ENCODE results near the gene EMC9.

EMC9 gene

DNA sequence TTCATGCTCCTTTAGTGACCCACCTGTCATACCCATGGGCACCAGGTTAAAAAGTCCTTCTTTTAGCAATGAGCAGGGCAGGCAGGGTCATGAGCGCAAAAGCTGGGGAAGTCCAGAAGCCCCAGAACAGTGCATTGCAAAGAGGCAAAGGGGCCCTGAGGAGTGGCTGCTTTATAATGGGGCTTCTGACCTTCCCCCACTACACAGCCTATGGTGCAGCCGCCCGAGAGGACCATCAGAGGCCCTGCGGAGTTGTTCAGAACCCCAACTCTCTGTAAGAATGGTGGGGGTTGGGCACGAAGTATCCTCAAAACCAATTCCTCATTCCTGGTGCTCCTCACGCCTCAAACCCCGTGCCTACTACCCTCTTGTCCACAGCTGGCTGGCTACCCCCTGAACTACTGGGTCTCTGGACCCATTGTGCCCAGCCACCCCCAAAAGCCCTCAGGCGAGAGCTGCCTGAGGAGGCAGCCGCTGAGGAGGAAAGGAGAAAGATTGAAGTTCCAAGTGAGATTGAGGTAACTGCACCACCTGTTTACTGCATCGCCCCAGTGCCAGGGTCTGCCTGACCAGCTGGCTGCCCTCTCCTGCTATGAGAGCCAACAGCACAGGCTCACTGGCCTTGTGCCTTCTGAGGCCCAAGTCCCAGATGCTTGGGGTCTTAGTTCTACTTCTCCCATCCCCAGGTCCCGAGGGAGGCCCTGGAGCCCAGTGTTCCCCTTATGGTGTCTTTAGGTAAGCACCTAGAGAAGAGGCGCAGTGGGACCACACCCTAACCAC lies 37.2 kb upstream of the EMC9 start:
- H3K23ac ChIP-seq (ENCODE audit: low read length) = no peak overlapping the region
- no peak overlapping the region for H4K5ac ChIP-seq (ENCODE audit: low read length)
- H2BK5ac ChIP-seq (ENCODE audit: low read length) = no peak overlapping the region
- no peaks in the 10 kb centered on the region for H3K27me3 ChIP-seq (ENCODE audit: insufficient read depth, low read length, poor library complexity)
- no peak overlapping the region for H2BK120ac ChIP-seq (ENCODE audit: low read depth, low read length)
- no peak overlapping the region for H3K27ac ChIP-seq (ENCODE audit: low read depth, low read length)
- H3K36me3 ChIP-seq (ENCODE audit: control insufficient read depth, insufficient read depth, low read length) = peaks cover 12% of the 10 kb centered on the region
- no peak overlapping the region for H3K18ac ChIP-seq (ENCODE audit: low read length)
- H3K4me2 ChIP-seq (ENCODE audit: low read length) = no peak overlapping the region
- no peak overlapping the region for H2BK15ac ChIP-seq (replicated peaks; ENCODE audit: low read depth)
- DNase-seq = no peak
- WGBS (ENCODE audit: extremely low coverage, insufficient coverage, low lambda C conversion rate) = no CpG with 5 or more reads among the region's 12 CpGs
- no peaks in the 10 kb centered on the region for H3K4me1 ChIP-seq (ENCODE audit: control insufficient read depth, low read depth, low read length)
- no peak overlapping the region for H3K9ac ChIP-seq (ENCODE audit: low read length)
- no peak overlapping the region for H3K56ac ChIP-seq (ENCODE audit: low read length)
- H3K79me2 ChIP-seq (ENCODE audit: control insufficient read depth, insufficient read depth, low read length) = no peaks in the 10 kb centered on the region
- no peak overlapping the region for H2AK5ac ChIP-seq (ENCODE audit: low read length)
- H3K4me3 ChIP-seq (ENCODE audit: low read length) = no peak overlapping the region
- H3K4ac ChIP-seq (ENCODE audit: low read depth, low read length) = no peak overlapping the region
- no peak overlapping the region for H4K8ac ChIP-seq (ENCODE audit: low read depth, low read length)
- H3K79me1 ChIP-seq (ENCODE audit: low read length) = no peaks in the 10 kb centered on the region

DNA sequence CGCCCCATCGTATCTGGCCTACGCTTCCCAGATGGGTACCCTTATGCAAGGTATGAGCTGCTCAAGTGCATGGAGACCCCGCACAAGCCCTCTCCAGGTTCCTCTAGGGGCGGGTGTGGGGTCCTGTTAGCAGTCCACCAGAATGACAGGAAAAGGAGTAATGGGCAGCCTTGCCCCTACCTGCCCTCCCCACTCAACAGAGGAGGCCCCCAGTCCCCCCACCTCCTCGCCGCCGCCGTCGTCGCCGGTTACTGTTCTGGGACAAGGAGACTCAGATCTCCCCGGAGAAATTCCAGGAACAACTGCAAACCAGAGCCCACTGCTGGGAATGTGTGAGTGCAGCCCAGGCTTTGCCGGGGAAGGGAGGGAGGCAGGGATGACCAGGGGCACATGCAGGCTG lies 36.5 kb upstream of the EMC9 start:
- Histone ChIP-seq H3K4ac (ENCODE audit: low read depth, low read length) (no peak overlapping the region), H2AK5ac (ENCODE audit: low read length) (no peak overlapping the region), H3K27ac (ENCODE audit: low read depth, low read length) (no peak overlapping the region), H2BK5ac (ENCODE audit: low read length) (no peak overlapping the region), H3K79me1 (ENCODE audit: low read length) (no peaks in the 10 kb centered on the region), H3K4me2 (ENCODE audit: low read length) (no peak overlapping the region), H3K4me3 (ENCODE audit: low read length) (no peak overlapping the region), H2BK120ac (ENCODE audit: low read depth, low read length) (no peak overlapping the region), H3K4me1 (ENCODE audit: control insufficient read depth, low read depth, low read length) (no peaks in the 10 kb centered on the region), H3K27me3 (ENCODE audit: insufficient read depth, low read length, poor library complexity) (no peaks in the 10 kb centered on the region), H4K8ac (ENCODE audit: low read depth, low read length) (no peak overlapping the region), H3K18ac (ENCODE audit: low read length) (no peak overlapping the region), H3K23ac (ENCODE audit: low read length) (no peak overlapping the region), H4K5ac (ENCODE audit: low read length) (no peak overlapping the region), H3K79me2 (ENCODE audit: control insufficient read depth, insufficient read depth, low read length) (no peaks in the 10 kb centered on the region), H2BK15ac (replicated peaks; ENCODE audit: low read depth) (no peak overlapping the region), H3K36me3 (ENCODE audit: control insufficient read depth, insufficient read depth, low read length) (peaks cover 11% of the 10 kb centered on the region), H3K56ac (ENCODE audit: low read length) (no peak overlapping the region), H3K9ac (ENCODE audit: low read length) (no peak overlapping the region)
- DNase-seq = no peak
- WGBS (ENCODE audit: extremely low coverage, insufficient coverage, low lambda C conversion rate) = no CpG with 5 or more reads among the region's 14 CpGs

DNA sequence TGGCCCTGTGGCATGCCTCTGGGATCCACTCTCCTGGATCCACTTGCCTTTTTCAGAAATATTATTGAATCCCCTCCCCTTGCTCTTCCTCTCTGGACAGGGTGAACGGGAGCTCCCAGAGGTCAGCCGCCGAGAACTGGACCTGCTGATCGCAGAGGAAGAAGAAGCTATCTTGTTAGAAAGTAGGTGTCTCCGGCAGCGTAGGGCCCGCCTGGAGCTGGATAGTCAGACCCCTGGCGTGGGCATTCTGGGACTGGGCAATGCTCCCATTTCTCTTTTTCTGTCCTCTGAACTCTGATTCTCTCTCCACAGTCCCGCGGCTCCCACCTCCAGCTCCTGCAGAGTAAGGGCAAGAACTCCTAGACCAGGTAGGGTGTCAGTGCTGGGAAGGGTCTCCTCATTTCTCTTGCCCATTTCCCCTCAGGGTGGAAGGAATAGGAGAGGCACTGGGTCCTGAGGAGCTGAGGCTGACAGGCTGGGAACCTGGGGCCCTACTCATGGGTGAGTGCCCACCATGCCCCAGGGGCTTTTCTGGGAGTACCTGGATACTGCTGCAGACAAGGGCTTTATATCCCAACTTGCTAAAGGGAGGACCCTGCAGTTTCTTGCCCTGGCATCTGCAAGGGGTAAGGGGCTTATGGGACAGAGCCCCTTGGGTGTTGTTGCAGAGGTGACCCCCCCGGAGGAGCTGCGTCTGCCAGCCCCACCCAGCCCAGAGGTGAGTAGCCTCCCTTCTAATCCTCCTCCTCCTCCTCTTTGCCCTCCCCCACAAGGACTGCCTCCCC lies 35.8 kb upstream of the EMC9 start:
- Histone ChIP-seq H3K36me3 (ENCODE audit: control insufficient read depth, insufficient read depth, low read length) (peaks cover 8% of the 10 kb centered on the region), H3K27ac (ENCODE audit: low read depth, low read length) (no peak overlapping the region), H2BK120ac (ENCODE audit: low read depth, low read length) (no peak overlapping the region), H3K79me2 (ENCODE audit: control insufficient read depth, insufficient read depth, low read length) (no peaks in the 10 kb centered on the region), H3K4me1 (ENCODE audit: control insufficient read depth, low read depth, low read length) (peaks cover 1% of the 10 kb centered on the region), H4K5ac (ENCODE audit: low read length) (no peak overlapping the region), H3K9ac (ENCODE audit: low read length) (no peak overlapping the region), H4K8ac (ENCODE audit: low read depth, low read length) (no peak overlapping the region), H3K18ac (ENCODE audit: low read length) (no peak overlapping the region), H3K27me3 (ENCODE audit: insufficient read depth, low read length, poor library complexity) (no peaks in the 10 kb centered on the region), H3K4me3 (ENCODE audit: low read length) (no peak overlapping the region), H2BK15ac (replicated peaks; ENCODE audit: low read depth) (no peak overlapping the region), H3K4ac (ENCODE audit: low read depth, low read length) (no peak overlapping the region), H3K79me1 (ENCODE audit: low read length) (no peaks in the 10 kb centered on the region), H2BK5ac (ENCODE audit: low read length) (no peak overlapping the region), H3K4me2 (ENCODE audit: low read length) (no peak overlapping the region), H3K56ac (ENCODE audit: low read length) (no peak overlapping the region), H3K23ac (ENCODE audit: low read length) (no peak overlapping the region), H2AK5ac (ENCODE audit: low read length) (no peak overlapping the region)
- no CpG with 5 or more reads among the region's 12 CpGs for WGBS (ENCODE audit: extremely low coverage, insufficient coverage, low lambda C conversion rate)
- no peak for DNase-seq

DNA sequence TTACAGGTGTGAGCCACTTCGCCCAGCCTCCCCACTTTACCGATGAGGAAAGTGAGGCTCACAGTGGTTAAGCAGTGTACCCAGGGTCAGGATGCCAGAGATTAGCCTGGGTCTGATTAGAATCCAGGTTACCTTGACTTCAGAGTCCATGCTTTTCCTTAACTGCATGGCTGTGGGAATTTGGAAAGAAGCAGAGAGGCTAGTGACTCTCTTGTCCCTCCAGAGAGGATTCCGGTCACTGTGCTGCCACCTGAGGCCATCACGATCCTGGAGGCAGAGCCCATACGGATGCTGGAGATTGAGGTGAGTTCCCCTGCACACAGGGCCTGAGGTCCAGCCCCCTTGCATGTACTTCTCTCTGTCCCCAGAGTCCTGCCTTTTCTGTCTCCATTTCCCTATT lies 35.2 kb upstream of the EMC9 start:
- Histone ChIP-seq H3K36me3 (ENCODE audit: control insufficient read depth, insufficient read depth, low read length) (peaks cover 8% of the 10 kb centered on the region), H3K79me1 (ENCODE audit: low read length) (no peaks in the 10 kb centered on the region), H3K23ac (ENCODE audit: low read length) (no peak overlapping the region), H2BK5ac (ENCODE audit: low read length) (no peak overlapping the region), H3K56ac (ENCODE audit: low read length) (no peak overlapping the region), H3K4me1 (ENCODE audit: control insufficient read depth, low read depth, low read length) (peaks cover 3% of the 10 kb centered on the region), H4K5ac (ENCODE audit: low read length) (no peak overlapping the region), H2AK5ac (ENCODE audit: low read length) (no peak overlapping the region), H3K18ac (ENCODE audit: low read length) (no peak overlapping the region), H4K8ac (ENCODE audit: low read depth, low read length) (no peak overlapping the region), H3K4ac (ENCODE audit: low read depth, low read length) (no peak overlapping the region), H3K27me3 (ENCODE audit: insufficient read depth, low read length, poor library complexity) (no peaks in the 10 kb centered on the region), H2BK120ac (ENCODE audit: low read depth, low read length) (no peak overlapping the region), H3K9ac (ENCODE audit: low read length) (no peak overlapping the region), H3K79me2 (ENCODE audit: control insufficient read depth, insufficient read depth, low read length) (no peaks in the 10 kb centered on the region), H3K27ac (ENCODE audit: low read depth, low read length) (no peak overlapping the region), H2BK15ac (replicated peaks; ENCODE audit: low read depth) (no peak overlapping the region), H3K4me2 (ENCODE audit: low read length) (no peak overlapping the region), H3K4me3 (ENCODE audit: low read length) (no peak overlapping the region)
- DNase-seq = no peak
- WGBS (ENCODE audit: extremely low coverage, insufficient coverage, low lambda C conversion rate) = no CpG with 5 or more reads among the region's 5 CpGs

DNA sequence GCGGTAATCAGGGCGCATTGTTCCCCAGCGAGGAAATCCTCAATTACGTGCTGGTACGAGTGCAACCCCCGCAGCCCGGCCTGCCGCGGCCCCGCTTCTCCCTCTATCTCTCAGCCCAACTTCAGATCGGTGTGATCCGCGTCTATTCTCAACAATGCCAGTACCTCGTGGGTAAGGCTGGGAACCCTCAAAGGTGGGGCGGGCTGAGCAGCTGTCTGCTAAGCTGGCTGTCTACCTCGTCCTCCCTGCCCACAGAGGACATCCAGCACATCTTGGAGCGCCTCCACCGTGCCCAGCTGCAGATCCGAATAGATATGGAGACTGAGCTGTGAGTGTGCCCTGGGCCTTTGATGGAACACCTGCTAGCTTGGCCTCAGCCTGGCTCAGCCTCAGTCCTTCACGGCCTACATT lies 31.5 kb upstream of the EMC9 start:
- Histone ChIP-seq H3K4me2 (ENCODE audit: low read length) (no peak overlapping the region), H3K4me3 (ENCODE audit: low read length) (no peak overlapping the region), H4K8ac (ENCODE audit: low read depth, low read length) (no peak overlapping the region), H3K56ac (ENCODE audit: low read length) (peak overlapping the region; percentile 85), H4K5ac (ENCODE audit: low read length) (no peak overlapping the region), H3K4ac (ENCODE audit: low read depth, low read length) (no peak overlapping the region), H2BK15ac (replicated peaks; ENCODE audit: low read depth) (no peak overlapping the region), H3K79me1 (ENCODE audit: low read length) (no peaks in the 10 kb centered on the region), H3K27me3 (ENCODE audit: insufficient read depth, low read length, poor library complexity) (no peaks in the 10 kb centered on the region), H3K79me2 (ENCODE audit: control insufficient read depth, insufficient read depth, low read length) (no peaks in the 10 kb centered on the region), H3K23ac (ENCODE audit: low read length) (no peak overlapping the region), H3K4me1 (ENCODE audit: control insufficient read depth, low read depth, low read length) (peaks cover 3% of the 10 kb centered on the region), H3K36me3 (ENCODE audit: control insufficient read depth, insufficient read depth, low read length) (no peaks in the 10 kb centered on the region), H3K18ac (ENCODE audit: low read length) (no peak overlapping the region), H2BK5ac (ENCODE audit: low read length) (no peak overlapping the region), H2BK120ac (ENCODE audit: low read depth, low read length) (no peak overlapping the region), H3K9ac (ENCODE audit: low read length) (no peak overlapping the region), H3K27ac (ENCODE audit: low read depth, low read length) (no peak overlapping the region), H2AK5ac (ENCODE audit: low read length) (no peak overlapping the region)
- no CpG with 5 or more reads among the region's 20 CpGs for WGBS (ENCODE audit: extremely low coverage, insufficient coverage, low lambda C conversion rate)
- no peak for DNase-seq

Measured in mesendoderm (in vitro differentiated cells).